PFSK-1 (cell line): ENCODE measurements around the gene PSMA3.

Experiments used
- POLR2AphosphoS5 ChIP-seq: IDR thresholded peaks from 2 replicates; pipeline ENCODE4 v1.6.1; 2012; ENCODE audit warnings: low read depth, mild to moderate bottlenecking, control low read depth, low read length, moderate library complexity
- REST ChIP-seq, 2 experiments: IDR thresholded peaks; 2 replicates each; pipeline versions ENCODE4 v1.6.1 to v1.8.0; 2011 to 2012; ENCODE audit warnings: low read depth in 2 of 2, low read length in 2 of 2, control low read depth in 1 of 2, inconsistent platforms in 1 of 2, mild to moderate bottlenecking in 1 of 2, moderate library complexity in 1 of 2; ENCODE audit not compliant: insufficient read depth in 1 of 2
- SIN3A ChIP-seq: IDR thresholded peaks from 2 replicates; pipeline ENCODE4 v1.6.1; 2012; ENCODE audit warnings: mild to moderate bottlenecking, low read length, moderate library complexity, borderline replicate concordance; ENCODE audit not compliant: insufficient read depth
- TAF1 ChIP-seq: IDR thresholded peaks from 2 replicates; pipeline ENCODE4 v1.6.1; 2012; ENCODE audit warnings: low read length, control low read depth, borderline replicate concordance; ENCODE audit not compliant: insufficient read depth

- TF ChIP-seq REST (IDR thresholded peaks at IDR 0.05; ENCODE audit: insufficient read depth in 1 of 2, low read depth in 2 of 2, low read length in 2 of 2): no peak
- TF ChIP-seq TAF1: no peak
- no peak for TF ChIP-seq SIN3A
- no peak for TF ChIP-seq POLR2AphosphoS5
Measured at GRCh38 chr14:58243790-58244555, 670 bp upstream of the PSMA3 start.
